Measurements from ENCODE around the gene INTS11. TPM values are rescaled to one million over a fixed set of nuclear protein-coding genes. Genes with fewer than 3 reads are reported as not detected.
"Not testable (repeated sequence)": the region's sequence is repeated elsewhere in the genome, so short reads cannot be mapped to it uniquely, and the experiment has no call there.

INTS11 gene
- total RNA-seq, 1 donor from 2014 or later = 75.7 TPM

DNA sequence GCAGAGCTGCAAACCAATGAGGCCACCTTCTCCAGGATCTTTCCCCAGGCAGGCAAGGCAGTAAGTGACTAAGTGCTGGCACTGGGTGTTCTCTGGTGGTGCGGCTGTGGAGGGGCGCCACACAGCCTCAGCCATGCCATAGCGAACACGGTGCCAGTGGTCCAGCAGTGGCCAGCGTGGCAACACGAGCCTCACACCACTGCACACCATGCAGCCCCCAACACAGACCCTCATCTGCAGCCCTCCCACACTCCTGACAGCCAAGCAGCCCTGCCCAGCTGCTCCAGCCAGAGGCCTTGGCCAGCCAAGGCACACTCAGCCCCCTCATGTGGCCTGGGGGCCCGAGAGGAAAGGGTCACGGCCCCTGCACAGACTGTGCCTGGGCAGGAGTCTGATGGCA, 3.0 kb downstream of the INTS11 start:
- DNase-seq (ENCODE audit: missing footprints) (no peak), ATAC-seq (no peak)
- intact Hi-C loops (cut with DNase I) = no loop called here

DNA sequence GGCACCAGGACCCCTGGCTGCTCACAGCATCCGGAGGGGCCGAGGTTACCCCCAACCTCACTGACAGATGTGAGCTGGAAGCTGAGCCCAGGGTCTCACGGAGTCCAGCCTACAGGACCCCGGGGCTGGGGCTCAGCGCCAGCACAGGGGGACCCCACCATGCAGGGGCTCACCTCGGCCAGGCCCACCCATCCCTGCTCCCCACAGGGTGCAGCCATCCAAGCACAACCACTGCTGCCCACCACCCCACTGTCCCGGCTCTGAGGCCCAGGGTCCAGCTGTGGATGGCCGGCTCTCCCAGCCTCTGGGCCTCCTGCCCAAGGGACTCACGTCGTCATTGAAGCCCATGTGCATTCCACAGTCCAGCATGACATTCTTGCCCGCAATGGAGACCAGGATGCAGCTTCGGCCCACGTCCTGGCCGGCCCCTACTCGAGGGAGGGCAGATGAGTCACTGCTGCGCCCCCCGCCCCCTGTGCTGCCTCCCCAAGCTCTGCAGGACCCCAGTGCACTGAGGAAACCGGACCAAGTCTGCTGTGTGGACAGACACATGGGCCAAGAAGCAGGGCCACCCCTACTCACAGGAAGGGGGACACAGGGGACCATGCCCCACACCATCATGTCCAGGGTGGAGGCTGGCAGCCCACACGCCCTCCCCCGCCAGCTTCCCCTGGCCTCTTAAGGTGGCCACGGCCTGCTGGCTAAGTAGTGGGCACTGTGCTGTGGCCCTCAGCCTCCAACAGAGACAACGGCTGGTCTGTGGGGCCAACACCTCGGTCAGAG, 3.6 kb downstream of the INTS11 start:
- intact Hi-C loops (cut with DNase I) = no loop called here
- ATAC-seq = no peak
- no peak for DNase-seq (ENCODE audit: missing footprints)

DNA sequence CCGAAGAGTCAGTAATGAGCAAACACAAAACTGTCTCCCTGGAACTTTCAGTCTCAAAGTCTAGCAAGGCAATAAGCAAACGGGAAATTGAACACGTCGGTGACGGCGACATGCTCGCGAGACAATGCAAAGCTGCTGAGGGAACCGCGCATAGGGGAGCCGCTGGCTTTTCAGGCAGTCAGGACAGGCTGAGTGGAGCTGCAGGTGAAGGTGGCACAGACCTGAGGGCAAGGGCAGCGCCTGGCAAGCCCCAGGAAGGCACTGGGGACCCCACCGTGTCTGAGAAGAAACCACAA, 4.9 kb downstream of the INTS11 start:
- no peak for DNase-seq (ENCODE audit: missing footprints)
- intact Hi-C loops (cut with DNase I) = no loop called here
- ATAC-seq = no peak

DNA sequence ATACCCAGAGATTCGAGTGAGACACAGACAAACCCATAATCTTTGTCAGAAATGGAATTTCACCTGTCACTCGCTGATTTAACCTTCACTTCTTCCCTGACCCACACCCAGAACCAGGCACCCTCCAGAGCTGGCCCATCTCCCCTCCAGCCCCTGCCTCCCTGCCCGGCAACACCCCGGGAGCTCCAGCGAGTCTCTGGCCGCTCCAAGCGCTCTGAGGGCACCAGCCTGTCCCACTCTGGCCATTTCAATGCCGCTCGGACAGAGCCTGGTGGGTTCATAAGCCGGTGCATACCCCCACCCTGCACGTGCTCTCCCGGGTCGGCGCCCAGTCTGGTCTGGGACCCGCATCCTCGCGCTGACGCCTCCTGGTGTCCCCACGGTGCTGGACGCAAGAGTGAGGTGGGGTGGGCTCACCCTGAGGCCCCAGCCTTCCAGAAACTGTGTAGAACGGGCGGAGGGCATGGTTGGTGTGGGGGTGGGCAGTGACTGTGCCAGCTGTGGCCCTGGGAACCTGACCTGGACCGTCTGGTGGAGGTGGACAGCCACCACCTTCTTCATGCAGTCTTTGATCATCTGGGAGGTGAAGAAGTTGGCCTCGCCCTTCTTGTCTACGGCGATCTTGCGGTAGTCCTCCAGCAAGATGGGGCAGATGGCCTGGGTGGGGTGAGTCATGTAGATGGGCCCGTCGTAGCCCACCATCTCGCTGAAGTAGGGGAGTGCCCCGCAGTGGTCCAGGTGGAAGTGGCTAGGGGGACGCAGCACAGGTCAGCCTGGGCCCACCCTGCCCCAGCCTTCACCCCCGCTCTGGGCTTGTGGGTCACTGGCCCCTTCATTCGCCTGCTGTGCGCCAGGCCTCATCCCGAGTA, 5.4 kb downstream of the INTS11 start:
- intact Hi-C loops (cut with DNase I) = no loop called here
- ATAC-seq (no peak), DNase-seq (ENCODE audit: missing footprints) (no peak)

DNA sequence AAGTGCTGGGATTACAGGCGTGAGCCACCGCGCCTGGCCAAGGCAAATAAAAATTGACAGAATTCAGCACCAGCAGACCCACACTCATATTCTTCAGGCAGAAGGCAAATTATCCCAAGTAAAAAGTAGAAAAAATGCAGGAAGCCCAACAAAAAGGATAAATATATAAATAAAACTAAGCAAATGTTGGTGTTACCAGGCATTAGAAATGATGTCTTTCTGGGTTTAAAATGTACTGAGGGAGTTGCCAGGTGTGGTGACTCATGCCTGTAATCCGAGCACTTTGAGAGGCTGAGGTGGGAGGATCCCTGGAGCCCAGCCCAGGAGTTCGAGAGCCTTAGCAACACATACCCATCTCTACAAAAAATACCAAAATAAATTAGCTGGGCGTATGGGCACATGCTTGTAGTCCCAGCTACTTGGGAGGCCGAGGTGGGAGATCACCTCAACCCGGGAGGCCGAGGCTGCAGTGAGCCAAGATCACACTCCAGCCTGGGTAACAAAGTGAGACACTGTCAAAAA, 6.3 kb downstream of the INTS11 start:
- ATAC-seq = peak; percentile 85
- DNase-seq (ENCODE audit: missing footprints) = peak; percentile 85
- intact Hi-C loops (cut with DNase I) = no loop called here

DNA sequence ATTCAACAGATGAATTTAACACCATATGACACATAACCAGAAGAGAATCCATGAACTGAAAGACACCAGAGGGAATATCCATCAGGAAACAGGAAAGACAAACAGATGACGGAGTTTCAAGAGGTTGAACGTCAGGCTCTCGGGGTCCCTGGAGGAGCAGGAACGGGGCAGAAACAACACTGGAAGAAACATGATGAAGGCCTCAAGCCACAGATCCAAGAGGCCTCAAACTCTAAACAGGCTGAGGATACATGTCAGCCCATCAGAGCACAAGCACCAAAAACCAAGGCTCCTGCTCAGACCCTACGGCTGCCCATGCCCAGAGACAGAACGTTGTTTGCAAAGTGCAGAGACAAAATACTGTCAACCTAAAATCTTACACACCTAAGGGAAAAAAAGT, 7.0 kb downstream of the INTS11 start:
- no peak for DNase-seq (ENCODE audit: missing footprints)
- ATAC-seq = no peak
- intact Hi-C loops (cut with DNase I) = no loop called here

DNA sequence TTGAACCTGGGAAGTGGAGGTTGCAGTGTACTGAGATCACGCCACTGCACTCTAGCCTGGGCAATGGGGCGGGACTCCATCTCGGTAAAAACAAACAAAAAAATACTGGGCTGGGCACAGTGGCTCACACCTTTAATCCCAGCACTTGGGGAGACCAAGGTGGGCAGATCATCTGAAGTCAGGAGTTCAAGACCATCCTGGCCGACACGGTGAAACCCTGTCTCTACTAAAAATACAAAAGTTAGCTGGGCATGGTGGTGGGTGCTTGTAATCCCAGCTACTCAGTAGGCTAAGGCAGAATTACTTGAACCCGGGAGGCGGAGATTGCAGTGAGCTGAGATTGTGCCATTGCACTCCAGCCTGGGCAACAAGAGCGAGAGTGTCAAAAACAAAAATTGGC, 8.3 kb downstream of the INTS11 start:
- ATAC-seq; intact Hi-C loops (cut with DNase I); DNase-seq (ENCODE audit: missing footprints): not testable (repeated sequence)

DNA sequence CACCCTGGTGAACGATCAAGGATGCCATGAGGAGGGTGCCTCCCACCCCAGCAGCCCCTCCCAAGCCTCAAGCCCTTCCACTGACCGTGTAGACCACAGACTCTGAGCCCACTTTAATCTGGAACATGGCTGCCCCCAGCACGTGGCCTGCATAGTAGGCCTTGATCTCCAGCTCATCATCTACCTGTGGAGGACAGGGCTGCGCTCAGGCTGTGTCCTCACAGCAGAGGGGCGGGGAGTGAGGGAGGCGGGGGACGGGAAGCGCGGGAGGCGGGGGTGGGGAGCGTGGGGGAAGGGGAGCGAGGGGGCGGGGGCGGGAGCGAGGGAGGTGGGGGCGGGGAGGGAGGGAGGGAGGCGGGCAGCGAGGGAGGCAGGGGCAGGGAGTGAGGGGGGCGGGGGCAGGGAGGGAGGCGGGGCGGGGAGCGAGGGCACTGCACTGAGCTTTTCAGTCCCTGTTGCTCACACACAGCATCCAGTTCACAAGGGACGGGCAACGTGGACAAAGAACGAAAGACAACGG, 9.0 kb downstream of the INTS11 start:
- ATAC-seq (no peak), DNase-seq (ENCODE audit: missing footprints) (no peak)
- intact Hi-C loops (cut with DNase I) = no loop called here

DNA sequence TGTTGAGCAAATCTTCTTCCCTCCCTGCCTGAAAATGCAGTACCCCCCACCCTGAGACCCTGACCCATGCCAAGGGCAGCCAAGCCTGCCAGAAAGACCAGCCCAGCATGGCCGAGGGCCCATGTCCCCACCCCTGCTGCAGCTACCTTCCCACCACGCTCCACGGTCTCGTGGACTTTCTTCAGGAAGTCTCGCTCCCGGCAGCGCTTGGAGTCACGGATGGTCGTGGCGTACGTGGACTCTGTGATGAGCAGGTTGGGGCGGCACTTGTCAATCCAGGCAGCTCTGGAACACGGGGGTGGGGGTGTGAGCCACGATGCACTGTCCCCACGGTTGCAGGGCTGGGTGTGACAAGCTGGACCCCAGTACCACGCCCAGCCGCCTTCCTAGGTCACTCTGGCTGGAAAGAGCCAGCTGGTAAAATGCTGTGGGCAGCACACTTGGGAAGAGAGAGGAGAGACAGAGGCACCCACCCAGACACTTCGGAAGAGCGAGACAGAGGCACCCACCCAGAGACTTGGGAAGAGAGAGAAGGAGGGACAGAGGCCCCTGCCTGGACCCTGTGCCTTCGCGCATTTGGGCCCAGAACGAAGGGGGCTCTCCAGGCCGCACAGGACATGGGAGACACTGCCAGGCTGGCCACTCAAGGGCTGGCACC, 9.7 kb downstream of the INTS11 start:
- intact Hi-C loops (cut with DNase I) = no loop called here
- ATAC-seq (no peak), DNase-seq (ENCODE audit: missing footprints) (no peak)

DNA sequence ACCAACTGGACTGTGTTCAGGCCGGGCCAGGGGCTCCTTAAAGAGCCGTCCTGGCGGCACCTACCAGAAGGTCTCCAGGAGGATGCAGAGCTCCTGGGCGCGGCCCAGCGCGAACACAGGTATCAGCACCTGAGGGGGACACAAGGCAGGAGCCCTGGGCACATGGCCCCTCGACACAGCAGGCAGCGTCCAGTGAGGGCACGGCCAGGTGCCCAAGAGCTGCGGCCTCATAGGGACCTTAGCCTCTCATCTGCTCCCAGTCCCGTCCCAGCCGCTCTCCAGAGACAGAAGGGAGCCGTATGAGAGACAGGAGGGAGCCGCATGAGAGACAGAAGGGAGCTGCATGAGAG, 10.2 kb downstream of the INTS11 start:
- ATAC-seq (no peak), DNase-seq (ENCODE audit: missing footprints) (no peak)
- intact Hi-C loops (cut with DNase I) = no loop called here

DNA sequence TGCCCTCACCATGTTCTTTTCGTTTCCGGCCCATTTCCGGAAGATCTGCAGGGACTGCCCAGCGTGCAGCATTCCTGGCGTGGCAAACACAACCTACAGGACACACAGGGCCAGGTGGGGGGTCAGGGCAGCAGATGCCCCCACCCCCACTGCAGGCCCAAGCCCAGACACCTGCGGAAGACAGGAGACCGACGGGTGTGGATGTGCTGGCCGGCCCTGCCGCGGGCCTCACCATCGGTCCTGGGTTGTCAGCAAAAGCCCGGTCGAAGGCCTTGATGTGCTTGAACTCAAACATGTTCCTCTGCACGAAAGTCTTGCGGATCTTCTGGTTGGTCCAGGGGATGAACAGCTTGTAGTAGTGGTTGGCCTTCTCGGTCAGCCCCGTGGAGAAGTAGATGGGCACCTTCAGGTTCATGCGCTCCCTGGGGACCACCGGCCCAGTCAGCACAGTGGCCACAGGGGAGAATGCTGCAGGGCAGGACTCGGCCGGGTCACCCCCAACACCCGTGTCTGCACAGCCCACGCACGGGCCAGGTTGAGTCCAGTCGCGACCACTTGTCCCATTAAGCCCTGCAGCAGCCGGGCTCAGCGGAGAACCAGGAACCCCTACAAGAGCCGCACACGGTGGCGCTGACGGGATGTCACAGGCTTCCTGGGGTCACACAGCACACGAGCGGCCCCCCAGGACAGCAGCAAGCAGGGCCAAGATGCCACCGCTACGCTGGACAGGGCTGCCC, 10.8 kb downstream of the INTS11 start:
- no peak for ATAC-seq
- intact Hi-C loops (cut with DNase I) = no loop called here
- no peak for DNase-seq (ENCODE audit: missing footprints)

DNA sequence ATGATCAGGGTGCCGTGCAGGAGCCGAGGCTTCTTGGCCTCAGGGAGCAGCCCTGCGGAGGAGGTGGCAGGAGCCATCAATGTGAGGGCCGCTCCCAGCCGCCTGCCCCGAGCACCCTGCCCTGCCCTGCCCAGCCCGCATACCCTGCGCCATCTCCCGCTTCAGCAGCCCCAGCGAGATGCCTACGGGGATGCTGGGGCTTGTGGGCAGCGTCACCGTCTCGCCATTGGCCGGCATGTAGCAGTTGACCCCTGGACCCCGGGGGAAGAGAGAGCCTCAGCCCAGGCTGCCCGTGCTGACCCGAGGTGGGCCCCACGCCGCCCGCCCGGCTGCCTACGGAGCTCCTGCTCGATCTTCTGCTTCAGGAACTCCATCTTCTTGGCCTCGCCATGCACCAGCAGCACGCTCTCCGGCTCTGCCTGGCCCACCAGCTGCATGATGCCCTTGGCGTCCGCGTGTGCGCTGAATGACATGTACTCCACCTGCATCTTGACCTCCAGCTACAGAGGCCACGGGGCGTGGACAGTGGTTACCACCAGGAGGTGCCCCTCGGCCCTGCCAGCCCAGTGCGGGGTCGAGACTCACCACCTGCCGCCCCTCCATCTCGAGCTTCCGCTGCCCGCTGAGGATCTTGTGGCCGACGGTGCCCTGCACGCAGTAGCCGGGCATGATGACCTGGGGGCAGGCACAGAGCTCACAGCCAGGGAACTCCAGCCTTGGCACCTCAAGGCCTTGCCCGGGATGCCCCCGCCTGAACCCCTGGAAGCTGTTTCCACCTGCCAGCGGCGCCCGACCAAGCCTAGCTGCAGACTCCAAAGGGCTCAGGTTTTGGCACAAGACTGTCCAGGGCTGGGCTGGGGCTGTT, 11.8 kb downstream of the INTS11 start:
- DNase-seq (ENCODE audit: missing footprints) (no peak), ATAC-seq (no peak)
- intact Hi-C loops (cut with DNase I) = no loop called here

DNA sequence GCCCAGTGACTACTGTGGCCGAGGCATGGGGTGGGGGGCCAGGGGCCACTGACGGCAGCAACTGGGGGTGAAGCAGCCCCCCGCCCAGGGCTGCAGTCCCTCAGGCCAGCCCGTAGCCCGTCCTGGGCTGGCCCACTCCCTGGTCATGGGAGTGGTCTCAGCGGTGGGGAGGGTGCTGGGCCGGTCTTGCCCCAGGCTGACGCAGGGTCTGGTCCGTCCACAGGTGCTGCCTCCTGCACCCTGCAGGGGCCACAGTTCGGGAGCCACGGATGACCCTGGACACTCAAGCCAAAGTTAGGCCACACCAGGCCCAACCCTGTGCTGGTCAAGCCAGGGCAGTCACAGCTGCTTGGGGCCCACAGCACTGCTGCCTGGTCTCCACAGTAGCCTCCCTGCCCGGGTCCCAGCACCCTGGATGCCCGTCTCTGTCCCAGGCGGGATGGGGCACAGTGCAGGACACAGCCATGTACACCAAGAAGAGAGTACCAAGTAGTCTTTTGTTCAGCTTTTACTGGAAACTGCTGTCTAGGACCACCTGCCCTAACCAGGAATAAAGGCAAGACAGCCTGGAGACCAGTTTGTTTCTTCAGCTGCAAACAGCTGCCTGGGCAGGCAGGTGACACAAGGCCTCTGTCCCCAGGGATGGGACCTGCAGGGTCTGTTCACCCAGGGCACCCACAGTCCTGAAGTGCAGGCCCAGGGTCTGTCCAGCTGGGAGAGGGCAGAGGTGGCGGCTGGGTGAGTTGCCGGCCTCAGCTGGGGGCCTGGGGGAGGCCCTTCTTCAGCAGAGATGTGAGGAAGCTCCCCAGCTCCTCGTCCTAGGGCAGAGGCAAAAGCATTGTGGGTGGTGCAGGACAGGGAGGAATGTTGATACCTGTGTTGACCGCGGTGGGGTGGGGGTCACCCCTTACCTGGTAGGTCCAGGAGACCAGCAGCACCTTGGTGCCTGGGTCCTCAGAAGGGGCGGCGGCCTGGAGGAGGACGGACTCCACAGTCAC, 13.1 kb downstream of the INTS11 start:
- DNase-seq (ENCODE audit: missing footprints) (no peak), ATAC-seq (no peak)
- intact Hi-C loops (cut with DNase I) = no loop called here

DNA sequence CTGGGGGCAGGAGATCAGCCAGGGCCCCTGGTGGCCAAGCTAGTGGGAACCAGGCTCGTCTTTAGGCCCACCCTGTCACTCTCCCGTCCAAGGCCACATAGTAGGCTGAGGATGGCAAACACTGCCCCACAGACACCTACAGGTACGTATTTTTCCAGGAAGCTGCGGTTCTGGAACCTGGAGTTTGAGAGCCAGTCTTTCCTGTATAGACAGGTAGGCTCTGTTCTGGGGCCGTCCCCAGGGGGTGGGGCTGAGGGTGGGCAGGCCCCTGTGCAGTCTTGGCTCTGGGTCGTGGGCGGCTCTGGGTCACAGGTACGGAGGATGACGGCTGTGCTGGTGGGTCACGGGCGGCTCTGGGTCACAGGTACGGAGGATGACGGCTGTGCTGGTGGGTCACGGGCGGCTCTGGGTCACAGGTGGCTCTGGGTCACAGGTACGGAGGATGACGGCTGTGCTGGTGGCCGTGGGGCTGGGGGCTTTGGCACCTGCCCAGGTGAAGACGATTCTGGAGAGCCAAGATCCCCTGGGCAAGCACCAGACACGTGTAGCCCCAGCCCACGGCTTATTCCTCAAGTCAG, 13.9 kb downstream of the INTS11 start:
- DNase-seq (ENCODE audit: missing footprints) = no peak
- ATAC-seq = no peak
- intact Hi-C loops (cut with DNase I) = no loop called here

DNA sequence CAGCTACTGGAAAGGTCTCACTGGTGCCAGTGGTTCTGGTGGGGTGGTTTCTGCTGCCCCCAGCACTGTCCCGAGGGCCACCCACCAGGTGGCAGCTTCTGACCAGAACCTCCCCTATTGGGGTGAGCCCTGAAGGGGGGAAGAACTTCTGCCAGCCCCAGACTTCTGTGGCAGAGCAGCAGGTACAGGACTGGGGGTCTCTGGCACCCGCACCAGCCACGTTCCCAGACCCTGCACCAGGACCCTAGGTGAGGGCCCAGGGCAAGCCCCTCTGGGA, 14.4 kb downstream of the INTS11 start:
- intact Hi-C loops (cut with DNase I) = no loop called here
- no peak for DNase-seq (ENCODE audit: missing footprints)

DNA sequence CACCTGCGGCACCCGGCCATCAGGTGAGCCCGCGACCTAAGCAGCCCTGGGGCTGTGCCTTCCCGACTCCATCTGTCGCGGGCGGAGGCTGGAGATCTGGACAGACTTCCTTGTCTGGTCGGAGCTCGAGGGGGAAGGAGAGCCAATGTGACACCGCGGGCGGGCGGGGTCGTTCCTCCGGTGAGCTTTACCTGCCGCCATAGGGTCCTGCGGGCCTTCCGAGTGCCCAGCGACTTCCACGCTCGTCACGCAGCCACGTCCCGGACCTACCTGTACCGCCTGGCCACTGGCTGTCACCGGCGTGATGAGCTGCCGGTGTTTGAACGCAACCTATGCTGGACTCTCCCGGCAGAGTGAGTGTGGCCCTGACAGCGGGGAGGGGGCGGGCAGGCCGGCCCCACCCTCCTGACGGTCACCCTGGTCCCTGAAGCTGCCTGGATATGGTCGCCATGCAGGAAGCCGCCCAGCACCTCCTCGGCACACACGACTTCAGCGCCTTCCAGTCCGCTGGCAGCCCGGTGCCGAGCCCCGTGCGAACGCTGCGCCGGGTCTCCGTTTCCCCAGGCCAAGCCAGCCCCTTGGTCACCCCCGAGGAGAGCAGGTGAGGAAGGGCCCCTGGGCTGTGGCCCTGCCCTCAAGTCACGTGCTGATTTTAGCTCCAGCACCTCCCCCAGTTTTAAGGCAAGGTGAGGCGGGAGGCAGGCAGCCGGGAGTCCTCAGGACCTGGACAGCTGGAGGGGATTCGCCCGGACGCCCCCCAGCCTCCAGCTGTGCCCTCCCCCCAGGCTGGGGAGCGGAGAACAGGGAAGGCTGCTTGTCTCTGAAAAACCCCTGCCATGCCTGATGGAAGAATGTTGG, 15.0 kb downstream of the INTS11 start:
- ATAC-seq = no peak
- DNase-seq (ENCODE audit: missing footprints) = no peak
- intact Hi-C loops (cut with DNase I) = loop anchor here (2.0 kb wide), 1 partner anchor 39 kb away; the partner anchor contains the start of gene DVL1

More for the DNA sequence above, 14.4 kb downstream of the INTS11 start:
- ATAC-seq = no peak

All from Right ventricle myocardium inferior (tissue), 1 donor.